Measurements from ENCODE around the gene PHF5A.
"Not testable (repeated sequence)": the region's sequence is repeated elsewhere in the genome, so short reads cannot be mapped to it uniquely, and the experiment has no call there.

The PHF5A gene

DNA sequence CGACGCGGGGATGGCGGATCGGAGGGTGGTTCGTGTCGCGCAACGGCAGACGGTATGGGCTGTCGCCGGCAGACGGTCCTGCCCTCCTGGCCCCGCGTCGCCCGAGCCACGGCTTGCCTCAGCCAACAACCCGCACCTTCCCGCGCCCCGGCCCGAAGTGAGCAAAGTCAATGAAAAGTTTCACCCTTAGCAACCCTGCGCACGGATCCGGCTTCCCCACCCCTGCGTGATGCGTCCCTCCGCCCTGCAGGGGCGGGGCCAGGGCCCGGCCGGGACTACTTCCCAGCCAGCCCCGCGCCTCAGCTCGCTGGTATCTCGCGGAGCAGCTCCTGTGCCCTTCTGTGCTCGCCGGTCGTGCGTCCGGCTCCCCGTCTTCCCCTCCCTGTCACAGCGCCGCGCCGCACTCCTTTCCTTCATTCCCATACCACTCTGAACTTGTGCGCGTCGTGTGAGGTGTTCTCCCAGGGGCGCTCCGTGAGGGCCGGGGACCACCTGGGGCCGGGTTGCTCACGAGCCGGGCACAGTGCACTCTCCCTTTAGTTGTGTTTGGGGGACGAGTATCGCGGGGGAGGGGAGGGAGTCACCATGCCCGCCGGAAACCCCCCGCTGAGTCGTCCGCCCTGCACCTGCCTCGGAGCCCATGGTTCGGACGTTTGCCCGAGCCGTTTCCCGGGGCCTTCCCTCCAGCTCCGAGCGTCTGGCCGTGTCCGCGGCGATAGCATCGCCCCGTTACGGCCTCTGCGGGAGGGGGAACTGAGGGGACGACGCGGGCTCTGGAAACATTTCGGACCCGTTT lies 21.7 kb downstream of the PHF5A start, which contains the start of gene TOB2:
Gene TOB2, minus strand, starts transcription at position 163 of the 796 bp plus-strand sequence. CDS start 9,456 bp downstream, outside the sequence.
- peak; percentile 79 for DNase-seq

- no peak for DNase-seq
Measured at GRCh38 chr22:41446057-41446501, 22.4 kb downstream of the PHF5A start.

GRCh38 chr22:41445129-41446056 lies 23.1 kb downstream of the PHF5A start:
- DNase-seq = peak; percentile 16

DNA sequence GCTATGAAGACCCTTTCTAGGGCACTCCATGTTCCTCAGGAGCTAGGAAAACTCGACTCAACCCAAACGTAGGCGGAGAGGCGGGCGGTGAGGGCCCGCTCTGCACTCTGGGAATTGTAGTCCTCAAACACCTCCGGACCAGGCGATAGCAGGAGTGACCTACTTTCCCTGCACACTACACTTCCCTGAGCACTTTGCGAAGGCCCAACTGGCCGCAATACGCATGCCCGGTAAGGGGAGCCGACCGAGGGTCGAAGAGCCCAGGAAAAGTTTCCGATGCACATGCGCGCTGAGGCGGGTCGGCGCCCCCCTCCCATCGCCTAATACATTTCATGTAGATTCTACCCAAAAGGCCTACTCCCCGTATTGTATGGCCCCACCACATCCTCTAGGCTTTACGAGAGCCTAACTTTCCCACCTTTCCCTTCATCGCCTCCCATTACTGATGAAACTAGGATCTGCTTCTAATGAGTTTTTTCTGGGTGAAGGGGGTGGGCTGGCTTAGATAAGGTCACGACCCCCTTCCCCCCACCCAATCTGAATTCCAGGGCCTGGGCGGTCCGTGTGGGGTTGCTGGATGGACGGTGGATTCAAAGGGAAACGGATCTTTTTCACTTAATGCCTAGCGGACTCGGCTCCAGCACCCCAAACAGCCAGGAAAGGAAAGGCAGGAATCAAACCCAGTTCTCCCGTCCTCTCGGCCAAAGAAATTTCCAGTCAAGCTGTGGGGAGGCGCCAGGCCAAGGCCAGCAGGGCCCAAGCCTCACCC lies 23.9 kb downstream of the PHF5A start:
- DNase-seq = peak; percentile 84

GRCh38 chr22:41442240-41442792 lies 26.2 kb downstream of the PHF5A start:
- DNase-seq = no peak

DNA sequence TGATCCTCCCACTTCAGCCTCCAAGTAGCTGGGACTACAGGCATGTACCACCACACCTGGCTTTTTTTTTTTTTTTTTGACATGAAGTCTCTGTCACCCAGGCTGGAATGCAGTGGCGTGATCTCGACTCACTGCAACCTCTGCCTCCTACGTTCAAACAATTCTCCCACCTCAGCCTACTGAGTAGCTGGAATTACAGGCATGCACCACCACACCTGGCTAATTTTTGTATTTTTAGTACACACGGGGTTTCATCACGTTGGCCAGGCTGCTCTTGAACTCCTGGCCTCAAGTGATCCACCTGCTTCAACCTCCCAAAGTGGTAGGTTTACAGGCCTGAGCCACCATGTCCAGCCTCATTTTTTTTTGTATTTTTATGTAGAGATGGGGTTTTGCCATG lies 28.0 kb downstream of the PHF5A start:
- not testable (repeated sequence) for DNase-seq

- DNase-seq = no peak
Measured at GRCh38 chr22:41437198-41437597, 31.3 kb downstream of the PHF5A start.

- DNase-seq = no peak
Measured at GRCh38 chr22:41436322-41437113, 32.0 kb downstream of the PHF5A start.

DNA sequence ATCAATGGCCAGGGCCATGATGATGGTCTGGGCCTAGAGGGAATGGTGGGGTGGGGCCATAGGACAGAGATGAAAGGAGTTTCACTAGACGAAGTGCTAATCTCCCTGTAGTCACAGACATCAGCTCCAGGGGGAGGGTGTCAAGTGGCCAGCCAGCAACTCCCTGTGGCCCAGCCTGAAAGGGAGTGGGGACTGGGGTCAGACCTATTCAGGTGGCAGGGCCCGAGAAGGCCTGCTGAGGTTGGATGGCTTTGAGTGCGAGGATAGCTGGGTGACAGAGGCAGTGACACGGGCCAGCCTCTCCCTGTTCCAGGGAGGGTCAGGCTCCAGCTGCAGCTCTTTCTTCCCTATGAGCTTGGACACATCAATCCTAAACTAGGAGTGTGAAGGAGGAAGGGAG lies 32.9 kb downstream of the PHF5A start:
- no peak for DNase-seq

DNA sequence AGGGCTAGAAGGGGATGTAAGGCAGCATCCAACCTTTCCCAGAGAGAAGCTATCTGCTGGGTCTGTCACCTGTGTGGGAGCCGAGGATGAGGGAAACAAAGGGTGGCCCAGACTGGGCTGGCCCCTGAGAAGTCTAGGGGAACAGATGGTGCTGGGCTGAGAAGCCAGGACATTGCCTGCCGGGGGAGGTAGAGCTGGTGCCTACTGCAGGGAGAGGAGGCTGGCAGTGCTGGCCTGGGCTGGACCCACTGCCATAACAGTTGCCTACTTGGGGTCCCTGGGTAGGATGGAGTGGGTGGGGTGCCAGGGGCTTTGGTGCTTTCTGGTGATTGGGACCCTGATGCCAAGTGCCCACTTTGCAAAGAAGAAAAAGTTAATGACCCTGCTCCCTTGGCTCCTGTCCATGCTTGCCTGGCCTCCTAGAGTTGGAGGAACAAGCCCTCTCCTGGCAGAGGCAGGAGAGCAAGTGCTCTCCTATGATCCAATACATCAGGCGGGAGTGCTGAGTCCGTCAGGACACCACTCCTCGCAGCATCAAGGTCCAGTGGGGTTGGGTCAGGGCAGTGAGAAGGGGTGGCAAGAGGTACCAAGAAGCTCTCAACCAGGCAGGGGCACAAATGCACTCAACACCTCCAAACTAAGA lies 34.0 kb downstream of the PHF5A start:
- not testable (repeated sequence) for DNase-seq

DNA sequence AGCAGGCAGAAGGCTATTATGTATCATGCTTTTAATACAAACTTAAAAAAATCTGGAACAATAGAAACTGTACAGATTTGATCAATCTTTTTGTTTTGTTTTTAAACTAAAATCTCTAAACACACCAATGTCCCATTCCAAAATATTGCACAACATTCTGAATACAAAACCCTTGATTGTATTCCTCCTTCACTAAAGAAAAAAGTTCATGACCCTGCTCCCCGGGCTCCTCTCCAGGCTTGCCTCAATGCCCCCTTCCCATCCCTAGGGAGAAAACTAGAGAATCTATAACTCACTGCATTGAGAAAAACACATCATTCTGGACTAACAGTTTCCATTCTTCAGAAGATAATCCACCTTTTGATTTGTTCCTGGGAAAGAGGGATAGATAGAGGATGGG lies 35.0 kb downstream of the PHF5A start:
- not testable (repeated sequence) for DNase-seq

GRCh38 chr22:41431656-41432055 lies 36.8 kb downstream of the PHF5A start:
- DNase-seq = no peak

DNA sequence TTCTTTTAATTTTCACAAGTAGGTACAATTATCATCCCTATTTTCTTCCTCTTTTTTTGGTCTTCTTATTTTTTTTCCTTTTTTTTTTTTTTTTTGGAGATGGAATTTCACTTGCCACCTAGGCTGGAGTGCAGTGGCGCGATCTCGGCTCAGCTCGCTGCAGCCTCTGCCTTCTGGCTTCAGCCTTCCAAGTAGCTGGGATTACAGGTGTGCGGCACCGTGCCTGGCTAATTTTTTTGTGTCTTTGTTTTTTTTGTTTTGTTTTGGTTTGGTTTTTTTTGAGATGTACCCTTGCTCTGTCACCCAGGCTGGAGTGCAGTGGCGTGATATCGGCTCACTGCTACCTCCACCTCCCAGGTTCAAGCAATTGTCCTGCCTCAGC lies 38.5 kb downstream of the PHF5A start:
- DNase-seq = no peak

- DNase-seq = no peak
Measured at GRCh38 chr22:41429232-41429950, 39.1 kb downstream of the PHF5A start.

GRCh38 chr22:41425660-41426365 lies 42.7 kb downstream of the PHF5A start:
- no peak for DNase-seq

GRCh38 chr22:41418717-41419116 lies 49.8 kb downstream of the PHF5A start:
- no peak for DNase-seq

DNA sequence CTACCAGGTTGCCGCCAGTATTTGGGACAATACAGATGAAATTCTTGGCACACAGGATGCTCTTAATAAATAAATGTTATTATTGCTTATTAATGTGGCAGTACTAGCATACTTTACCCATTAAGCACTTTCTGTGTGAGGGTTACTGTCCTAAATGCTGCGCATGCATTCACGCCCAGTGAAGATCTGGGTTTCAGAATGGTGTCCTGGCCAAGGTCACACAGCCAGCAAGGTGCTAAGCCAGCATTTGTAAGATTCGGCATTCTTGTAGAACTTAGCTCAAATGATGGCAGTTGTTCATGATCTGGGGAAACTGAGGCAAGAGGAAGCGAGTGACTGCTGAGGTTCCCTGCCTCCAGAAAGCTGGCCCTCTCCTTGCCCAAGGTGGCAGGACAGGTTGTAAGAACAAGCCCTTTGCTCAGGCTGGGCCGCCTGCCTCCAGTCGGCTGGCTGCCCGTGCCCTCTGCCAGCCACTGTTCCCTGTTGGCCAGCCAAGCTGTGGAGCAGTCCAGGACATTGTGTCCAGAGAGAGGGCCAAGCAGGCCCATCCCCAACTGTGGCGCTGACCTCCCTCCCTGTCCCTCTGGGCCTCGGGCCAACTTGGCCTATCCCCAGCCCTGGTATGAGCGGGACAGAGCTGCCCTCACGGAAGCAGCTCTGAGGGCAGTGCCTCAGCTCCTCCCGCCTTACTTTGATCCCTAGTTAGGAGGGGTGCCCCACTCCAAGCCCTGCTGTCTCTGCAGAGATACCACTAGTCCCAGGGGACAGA lies 50.7 kb downstream of the PHF5A start:
- DNase-seq = no peak

DNA sequence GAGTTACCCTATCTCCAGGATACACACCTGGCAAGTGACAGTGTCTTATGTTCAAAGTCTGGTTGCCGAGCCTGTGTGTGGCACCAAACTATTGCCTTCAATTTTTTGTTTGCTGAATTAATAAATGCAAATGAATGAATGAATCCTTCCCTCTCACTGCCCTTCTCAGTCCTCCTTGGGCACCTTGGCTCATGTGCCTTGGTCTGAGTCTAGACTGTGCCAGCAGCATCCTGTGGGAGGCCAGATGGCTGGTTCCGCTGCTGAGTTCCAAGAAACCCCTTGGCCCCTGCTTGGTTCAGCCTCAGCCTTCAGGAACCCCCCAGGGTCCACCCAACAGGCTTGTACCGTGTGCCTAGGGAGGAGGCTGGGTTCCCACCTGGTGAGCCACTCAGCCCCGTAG lies 52.9 kb downstream of the PHF5A start:
- no peak for DNase-seq

Measured in NCI-H2107 (cell line).